ENCODE measurements around the gene OPCML.

Gene OPCML

GRCh38 chr11:133350045-133350444 is 182.3 kb downstream of the OPCML start:
- no peak for FAIRE-seq

- no peak for FAIRE-seq
These were observed 184.3 kb downstream of the OPCML start for GRCh38 chr11:133347988-133348387.

- FAIRE-seq: no peak
These were observed 186.2 kb downstream of the OPCML start for GRCh38 chr11:133346137-133346536.

GRCh38 chr11:133343951-133344350 is 188.3 kb downstream of the OPCML start:
- FAIRE-seq: no peak

GRCh38 chr11:133339495-133340140 is 192.7 kb downstream of the OPCML start:
- FAIRE-seq: no peak

- no peak for FAIRE-seq
These were observed 193.7 kb downstream of the OPCML start for GRCh38 chr11:133338588-133338987.

GRCh38 chr11:133337951-133338418 is 194.3 kb downstream of the OPCML start:
- no peak for FAIRE-seq

- no peak for FAIRE-seq
These were observed 195.1 kb downstream of the OPCML start for GRCh38 chr11:133337193-133337592.

GRCh38 chr11:133331031-133331430 is 201.3 kb downstream of the OPCML start:
- FAIRE-seq: no peak

- FAIRE-seq: no peak
These were observed 205.5 kb downstream of the OPCML start for GRCh38 chr11:133326849-133327248.

- FAIRE-seq: no peak
These were observed 206.0 kb downstream of the OPCML start for GRCh38 chr11:133326332-133326731.

GRCh38 chr11:133325711-133326110 is 206.6 kb downstream of the OPCML start:
- FAIRE-seq: no peak

- no peak for FAIRE-seq
These were observed 208.9 kb downstream of the OPCML start for GRCh38 chr11:133323354-133323753.

- no peak for FAIRE-seq
These were observed 214.1 kb downstream of the OPCML start for GRCh38 chr11:133318221-133318620.

GRCh38 chr11:133311230-133311629 is 221.1 kb downstream of the OPCML start:
- FAIRE-seq: no peak

- no peak for FAIRE-seq
These were observed 226.3 kb downstream of the OPCML start for GRCh38 chr11:133306019-133306418.

GRCh38 chr11:133305208-133305956 is 226.9 kb downstream of the OPCML start:
- no peak for FAIRE-seq

GRCh38 chr11:133303262-133303661 is 229.0 kb downstream of the OPCML start:
- FAIRE-seq: no peak

GRCh38 chr11:133302056-133302455 is 230.2 kb downstream of the OPCML start:
- FAIRE-seq: no peak

GRCh38 chr11:133300666-133301065 is 231.6 kb downstream of the OPCML start:
- FAIRE-seq: no peak

GRCh38 chr11:133291780-133292179 is 240.5 kb downstream of the OPCML start:
- no peak for FAIRE-seq

- no peak for FAIRE-seq
These were observed 246.9 kb downstream of the OPCML start for GRCh38 chr11:133285359-133285758.

- FAIRE-seq: no peak
These were observed 248.1 kb downstream of the OPCML start for GRCh38 chr11:133284156-133284555.

- FAIRE-seq: no peak
These were observed 254.4 kb downstream of the OPCML start for GRCh38 chr11:133277886-133278285.
